Panc1 (cell line): ENCODE results near the gene TBC1D2B.

Source experiments
- POLR2AphosphoS5 ChIP-seq: IDR thresholded peaks from 2 replicates; pipeline ENCODE4 v1.6.1; 2012; ENCODE audit warnings: mild to moderate bottlenecking, low read depth, low read length, moderate library complexity
- TCF7L2 ChIP-seq: IDR thresholded peaks from 2 replicates; pipeline ENCODE4 v1.6.1; 2011; ENCODE audit warnings: mild to moderate bottlenecking, low read depth, low read length, inconsistent platforms

GRCh38 chr15:78004222-78004727 lies 73.2 kb downstream of the TBC1D2B start:
- no peak for TF ChIP-seq TCF7L2
- TF ChIP-seq POLR2AphosphoS5: no peak
